HUES6 (cell line): ENCODE measurements around the gene IQGAP1.

Experiments used
- H3K27ac ChIP-seq: 2 replicates; pipeline ENCODE4 v1.7.0; 2013; ENCODE audit warnings: low read depth, mild to moderate bottlenecking, low read length, inconsistent platforms
- H3K27me3 ChIP-seq: 2 replicates; pipeline ENCODE4 v1.6.1; 2013; ENCODE audit warnings: low read length; ENCODE audit not compliant: control insufficient read depth, insufficient read depth
- H3K36me3 ChIP-seq: 2 replicates; pipeline ENCODE4 v1.6.1; 2013; ENCODE audit warnings: low read length; ENCODE audit not compliant: control insufficient read depth, insufficient read depth
- H3K4me1 ChIP-seq: 2 replicates; pipeline ENCODE4 v1.6.1; 2013; ENCODE audit warnings: low read length; ENCODE audit not compliant: control insufficient read depth, insufficient read depth
- H3K4me3 ChIP-seq: 2 replicates; pipeline ENCODE4 v1.5.1; 2013; ENCODE audit warnings: low read depth, low read length
- H3K9ac ChIP-seq: one replicate; pipeline ENCODE4 v1.6.1; 2013; ENCODE audit warnings: mild to moderate bottlenecking, low read length
- H3K9me3 ChIP-seq: 2 replicates; pipeline ENCODE4 v1.6.1; 2013; ENCODE audit warnings: low read depth, low read length; ENCODE audit not compliant: control insufficient read depth, insufficient read depth

The IQGAP1 gene

DNA sequence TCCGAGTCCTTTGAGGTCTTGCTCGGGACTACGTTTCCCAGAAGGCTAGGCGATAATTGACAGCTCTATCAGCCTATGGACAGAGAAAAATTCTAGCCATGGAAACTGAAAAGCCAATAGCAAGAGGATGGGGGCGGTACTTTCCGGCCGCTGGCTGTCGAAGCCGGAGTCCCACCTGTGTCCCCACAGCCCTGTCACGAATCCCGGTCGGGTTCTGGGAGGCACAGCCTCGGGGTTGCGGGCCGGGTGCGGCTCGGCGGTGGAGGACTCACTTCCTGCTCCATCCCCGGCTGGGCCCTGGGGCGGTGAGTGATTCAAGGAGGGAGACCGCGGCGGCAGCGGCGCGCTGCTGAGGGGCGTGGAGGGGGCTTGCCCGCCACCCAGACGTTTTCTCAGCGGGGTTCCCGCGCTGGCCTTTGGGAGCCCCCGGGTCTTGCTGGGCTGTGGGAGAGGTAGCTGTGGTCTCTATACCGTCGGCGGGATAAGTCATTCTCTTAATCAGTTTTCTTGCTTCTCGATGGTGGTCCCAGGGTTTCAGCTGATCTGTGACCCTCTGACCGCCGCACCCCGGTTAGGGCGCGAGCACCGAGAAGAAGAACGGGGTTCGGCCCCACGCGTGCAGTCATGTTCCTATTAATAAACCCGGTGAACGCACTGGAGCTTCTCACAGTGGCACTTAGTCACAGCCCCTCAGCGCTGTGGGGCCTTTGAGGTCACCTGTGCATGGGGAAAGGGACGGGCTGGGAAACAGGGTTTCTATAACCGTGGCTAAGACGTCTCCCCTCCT lies 35.7 kb upstream of the IQGAP1 start, which contains the start of gene ZNF774:
Gene ZNF774 (plus strand): TSS at position 178 of the 787 bp plus-strand sequence. CDS start 2,377 bp downstream, outside the sequence.
- Histone ChIP-seq H3K27me3 (no peaks in the 10 kb centered on the region), H3K27ac (no peak within 1 kb of the TSS), H3K36me3 (no peaks in the 10 kb centered on the region), H3K4me1 (no peaks in the 10 kb centered on the region), H3K9me3 (no peaks in the 10 kb centered on the region), H3K9ac (peak within 1 kb of the TSS; percentile 36), H3K4me3 (peak within 1 kb of the TSS; percentile 65)

- Histone ChIP-seq H3K27ac (no peak overlapping the region), H3K4me1 (no peaks in the 10 kb centered on the region), H3K4me3 (no peak overlapping the region), H3K27me3 (no peaks in the 10 kb centered on the region), H3K9ac (no peak overlapping the region), H3K9me3 (no peaks in the 10 kb centered on the region), H3K36me3 (no peaks in the 10 kb centered on the region)
Observed at GRCh38 chr15:90354986-90355385, 33.1 kb upstream of the IQGAP1 start.

DNA sequence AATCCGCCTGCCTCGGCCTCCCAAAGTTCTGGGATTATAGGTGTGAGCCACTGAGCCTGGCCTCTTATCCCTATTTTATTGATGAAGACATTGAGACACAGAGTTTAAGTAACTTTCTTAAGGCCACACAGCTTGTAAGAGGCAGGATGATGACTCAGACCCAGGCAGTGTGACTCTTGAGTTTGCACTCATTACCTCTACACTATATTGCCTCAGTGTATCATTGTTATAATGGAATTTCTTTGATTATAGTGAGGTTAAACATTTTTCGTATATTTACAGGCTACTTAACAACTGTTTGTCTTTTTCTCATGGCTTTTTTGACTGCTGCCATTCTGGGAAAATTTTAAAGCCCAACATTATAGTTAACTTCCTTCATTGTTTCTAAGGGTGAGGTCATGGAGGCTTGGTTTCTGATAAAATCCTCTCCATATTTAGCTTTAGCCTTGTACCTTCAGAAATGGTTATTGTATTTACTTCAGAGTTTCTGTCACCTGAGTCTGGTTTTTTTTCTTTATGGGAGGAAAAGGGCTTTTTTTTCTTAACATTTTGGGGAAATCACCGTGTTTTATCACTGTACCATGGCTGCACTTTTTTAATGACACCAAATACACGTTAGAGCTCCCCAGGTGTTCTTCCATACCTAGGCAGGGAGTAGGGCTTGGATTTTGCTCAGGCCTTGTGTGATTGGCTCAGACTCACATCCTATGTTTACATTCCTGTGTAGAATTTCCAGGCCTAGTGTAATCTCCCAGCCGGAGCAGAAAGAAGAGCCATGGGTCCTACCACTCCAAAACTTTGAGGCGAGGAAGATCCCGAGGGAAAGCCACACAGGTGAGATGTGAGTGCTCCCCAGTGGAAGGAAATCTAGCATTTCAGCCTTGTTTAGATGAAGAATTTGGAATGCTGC lies 29.7 kb upstream of the IQGAP1 start:
- Histone ChIP-seq H3K27ac (0 out of 2 replicates have a peak overlapping the region, but pooled peaks have one; percentile 34), H3K27me3 (no peaks in the 10 kb centered on the region), H3K36me3 (no peaks in the 10 kb centered on the region), H3K4me3 (no peak overlapping the region), H3K4me1 (peaks cover 22% of the 10 kb centered on the region; the same call in 1 of the 2 replicates), H3K9ac (no peak overlapping the region), H3K9me3 (no peaks in the 10 kb centered on the region)

DNA sequence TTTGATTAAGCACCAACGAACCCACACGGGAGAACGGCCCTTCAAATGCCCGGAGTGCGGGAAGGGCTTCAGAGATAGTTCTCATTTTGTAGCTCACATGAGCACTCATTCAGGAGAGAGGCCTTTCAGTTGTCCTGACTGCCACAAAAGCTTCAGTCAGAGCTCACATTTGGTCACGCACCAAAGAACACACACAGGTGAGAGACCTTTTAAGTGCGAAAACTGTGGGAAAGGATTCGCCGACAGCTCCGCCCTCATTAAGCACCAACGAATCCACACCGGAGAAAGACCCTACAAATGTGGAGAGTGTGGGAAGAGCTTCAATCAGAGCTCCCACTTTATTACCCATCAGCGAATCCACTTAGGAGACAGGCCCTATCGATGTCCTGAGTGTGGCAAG lies 27.3 kb upstream of the IQGAP1 start:
- Histone ChIP-seq H3K4me1 (peaks cover 22% of the 10 kb centered on the region; the same call in 1 of the 2 replicates), H3K9ac (no peak overlapping the region), H3K27me3 (no peaks in the 10 kb centered on the region), H3K9me3 (no peaks in the 10 kb centered on the region), H3K36me3 (no peaks in the 10 kb centered on the region), H3K4me3 (no peak overlapping the region), H3K27ac (no peak overlapping the region)

- H3K27ac ChIP-seq = no peak overlapping the region
- H3K36me3 ChIP-seq = no peaks in the 10 kb centered on the region
- no peak overlapping the region for H3K9ac ChIP-seq
- no peak overlapping the region for H3K4me3 ChIP-seq
- no peaks in the 10 kb centered on the region for H3K9me3 ChIP-seq
- H3K27me3 ChIP-seq = no peaks in the 10 kb centered on the region
- peaks cover 22% of the 10 kb centered on the region; the same call in 1 of the 2 replicates for H3K4me1 ChIP-seq
Observed at GRCh38 chr15:90362936-90363212, 25.2 kb upstream of the IQGAP1 start.

GRCh38 chr15:90364251-90364650 lies 23.8 kb upstream of the IQGAP1 start:
- Histone ChIP-seq H3K27me3 (no peaks in the 10 kb centered on the region), H3K9ac (no peak overlapping the region), H3K4me1 (peaks cover 22% of the 10 kb centered on the region; the same call in 1 of the 2 replicates), H3K36me3 (no peaks in the 10 kb centered on the region), H3K9me3 (no peaks in the 10 kb centered on the region), H3K4me3 (no peak overlapping the region), H3K27ac (no peak overlapping the region)

DNA sequence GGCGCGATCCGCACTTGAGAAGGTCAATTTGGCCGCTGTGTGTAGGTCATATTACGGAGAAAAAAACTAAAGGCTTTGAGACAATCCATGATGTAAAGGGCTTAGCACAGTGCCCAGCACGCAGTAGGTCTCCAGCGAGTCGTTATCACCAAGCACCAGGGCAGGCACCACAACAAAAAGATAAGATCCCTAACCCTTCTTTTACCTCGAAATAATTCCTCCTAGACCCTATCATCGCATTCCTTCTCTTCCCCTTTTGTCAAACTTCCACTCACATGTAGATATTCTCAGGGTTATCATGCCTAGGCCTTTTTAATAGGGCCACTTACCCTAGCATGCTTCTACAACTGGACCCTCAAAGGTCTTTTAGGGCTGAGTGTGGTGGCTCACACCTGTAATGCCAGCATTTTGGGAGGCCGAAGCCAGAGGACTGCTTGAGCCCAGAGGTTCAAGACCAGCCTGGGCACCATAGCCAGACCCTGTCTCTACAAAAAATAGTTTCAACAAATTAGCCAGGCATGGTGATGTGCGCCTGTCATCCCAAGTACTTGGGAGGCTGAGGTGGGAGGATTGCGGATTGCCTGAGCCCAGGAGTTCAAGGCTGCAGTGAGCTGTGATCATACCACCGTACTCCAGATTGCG lies 22.5 kb upstream of the IQGAP1 start:
- Histone ChIP-seq H3K4me1 (peaks cover 17% of the 10 kb centered on the region; the same call in 1 of the 2 replicates), H3K27ac (no peak overlapping the region), H3K9me3 (no peaks in the 10 kb centered on the region), H3K9ac (no peak overlapping the region), H3K4me3 (no peak overlapping the region), H3K36me3 (no peaks in the 10 kb centered on the region), H3K27me3 (no peaks in the 10 kb centered on the region)

GRCh38 chr15:90367576-90367975 lies 20.5 kb upstream of the IQGAP1 start:
- H3K4me1 ChIP-seq = peaks cover 5% of the 10 kb centered on the region; the same call in 1 of the 2 replicates
- no peaks in the 10 kb centered on the region for H3K27me3 ChIP-seq
- no peaks in the 10 kb centered on the region for H3K36me3 ChIP-seq
- no peak overlapping the region for H3K4me3 ChIP-seq
- no peak overlapping the region for H3K9ac ChIP-seq
- no peaks in the 10 kb centered on the region for H3K9me3 ChIP-seq
- H3K27ac ChIP-seq = no peak overlapping the region

GRCh38 chr15:90375071-90375470 lies 13.0 kb upstream of the IQGAP1 start:
- Histone ChIP-seq H3K27ac (no peak overlapping the region), H3K36me3 (no peaks in the 10 kb centered on the region), H3K4me3 (no peak overlapping the region), H3K9me3 (peaks cover 21% of the 10 kb centered on the region), H3K27me3 (no peaks in the 10 kb centered on the region), H3K9ac (no peak overlapping the region), H3K4me1 (no peaks in the 10 kb centered on the region)

DNA sequence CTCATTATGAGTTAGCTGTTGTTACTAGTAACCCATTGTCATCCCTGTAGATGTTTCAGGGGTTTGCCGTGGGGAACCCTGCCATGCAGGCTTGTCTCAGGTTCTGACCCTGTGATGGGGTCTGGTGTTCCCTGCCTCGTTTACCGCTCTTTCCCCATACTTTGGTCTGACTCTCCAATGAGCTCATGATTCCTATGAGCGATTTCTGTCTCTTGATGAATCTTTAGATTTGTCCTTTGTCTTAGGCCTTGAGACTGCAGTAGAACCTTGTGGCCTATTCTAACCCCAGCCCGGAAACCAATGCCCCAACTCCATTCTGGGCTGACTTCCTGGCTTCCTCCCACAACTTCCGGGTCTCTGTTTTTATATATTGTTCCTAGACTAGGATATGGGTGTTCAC lies 11.3 kb upstream of the IQGAP1 start:
- Histone ChIP-seq H3K9ac (no peak overlapping the region), H3K27ac (no peak overlapping the region), H3K36me3 (no peaks in the 10 kb centered on the region), H3K27me3 (no peaks in the 10 kb centered on the region), H3K9me3 (peaks cover 25% of the 10 kb centered on the region), H3K4me1 (no peaks in the 10 kb centered on the region), H3K4me3 (no peak overlapping the region)
